ENCODE data around the gene SCAP. TPM values are rescaled to one million over a fixed set of nuclear protein-coding genes. Genes with fewer than 3 reads are reported as not detected.
"Not testable (repeated sequence)": the region's sequence is repeated elsewhere in the genome, so short reads cannot be mapped to it uniquely, and the experiment has no call there.

SCAP gene
- polyA plus RNA-seq, 3 donors from 2014 or later: 33.4 to 59.2 (median 38.8) TPM

GRCh38 chr3:47496892-47497291 lies 21.2 kb upstream of the SCAP start:
- H3K27ac Mint-ChIP-seq: no peak overlapping the region
- H3K36me3 Mint-ChIP-seq: peaks cover 7 to 42% (median 22%) of the 10 kb centered on the region in 3 donors

GRCh38 chr3:47495886-47496285 lies 20.1 kb upstream of the SCAP start:
- Mint-ChIP-seq H3K9me3 (no peaks in the 10 kb centered on the region), H3K4me3 (no peak overlapping the region), H3K4me1 (no peaks in the 10 kb centered on the region), H3K27me3 (ENCODE audit: low read depth in 3 of 3) (peaks cover 0 to 4% (median 0%) of the 10 kb centered on the region in 3 donors), H3K27ac (no peak overlapping the region), H3K36me3 (peaks cover 6 to 34% (median 17%) of the 10 kb centered on the region in 3 donors)
- DNase-seq: no peak

More at GRCh38 chr3:47496892-47497291, 21.2 kb upstream of the SCAP start:
- Mint-ChIP-seq H3K4me3 (no peak overlapping the region), H3K4me1 (no peaks in the 10 kb centered on the region), H3K27me3 (ENCODE audit: low read depth in 3 of 3) (peaks cover 0 to 4% (median 0%) of the 10 kb centered on the region in 3 donors), H3K9me3 (no peaks in the 10 kb centered on the region)
- no peak for DNase-seq

GRCh38 chr3:47495111-47495510 lies 19.4 kb upstream of the SCAP start:
- peaks cover 0 to 4% (median 0%) of the 10 kb centered on the region in 3 donors for H3K27me3 Mint-ChIP-seq (ENCODE audit: low read depth in 3 of 3)
- no peak overlapping the region for H3K27ac Mint-ChIP-seq
- H3K4me1 Mint-ChIP-seq: no peaks in the 10 kb centered on the region
- no peak for DNase-seq
- no peaks in the 10 kb centered on the region for H3K9me3 Mint-ChIP-seq
- peaks cover 3 to 31% (median 16%) of the 10 kb centered on the region in 3 donors for H3K36me3 Mint-ChIP-seq
- no peak overlapping the region for H3K4me3 Mint-ChIP-seq

- H3K4me3 Mint-ChIP-seq: no peak overlapping the region
These were observed 16.0 kb upstream of the SCAP start for GRCh38 chr3:47491777-47492176.

GRCh38 chr3:47491186-47491585 lies 15.4 kb upstream of the SCAP start:
- Mint-ChIP-seq H3K27ac (peak overlapping the region in 1 of 6 donors; percentile 45), H3K4me3 (no peak overlapping the region), H3K9me3 (no peaks in the 10 kb centered on the region), H3K4me1 (no peaks in the 10 kb centered on the region), H3K36me3 (peaks cover 0 to 15% (median 4%) of the 10 kb centered on the region in 3 donors), H3K27me3 (ENCODE audit: low read depth in 3 of 3) (peaks cover 0 to 4% (median 0%) of the 10 kb centered on the region in 3 donors)
- no peak for DNase-seq

More at GRCh38 chr3:47491777-47492176, 16.0 kb upstream of the SCAP start:
- no peak for DNase-seq
- Mint-ChIP-seq H3K4me1 (no peaks in the 10 kb centered on the region), H3K27ac (no peak overlapping the region), H3K36me3 (peaks cover 0 to 19% (median 7%) of the 10 kb centered on the region in 3 donors), H3K9me3 (no peaks in the 10 kb centered on the region), H3K27me3 (ENCODE audit: low read depth in 3 of 3) (peaks cover 0 to 4% (median 0%) of the 10 kb centered on the region in 3 donors)

- Mint-ChIP-seq H3K27me3 (ENCODE audit: low read depth in 3 of 3) (peaks cover 0 to 2% (median 0%) of the 10 kb centered on the region in 3 donors), H3K36me3 (peaks cover 0 to 10% (median 4%) of the 10 kb centered on the region in 3 donors), H3K4me1 (no peaks in the 10 kb centered on the region), H3K27ac (peak overlapping the region in 1 of 6 donors; percentile 19), H3K9me3 (no peaks in the 10 kb centered on the region), H3K4me3 (no peak overlapping the region)
- DNase-seq: no peak
These were observed 11.5 kb upstream of the SCAP start for GRCh38 chr3:47487265-47487664.

- peaks cover 0 to 7% (median 4%) of the 10 kb centered on the region in 3 donors for H3K36me3 Mint-ChIP-seq
- H3K4me3 Mint-ChIP-seq: no peak overlapping the region
- no peaks in the 10 kb centered on the region for H3K9me3 Mint-ChIP-seq
- no peaks in the 10 kb centered on the region for H3K4me1 Mint-ChIP-seq
- H3K27me3 Mint-ChIP-seq (ENCODE audit: low read depth in 3 of 3): peaks cover 0 to 2% (median 0%) of the 10 kb centered on the region in 3 donors
- DNase-seq: no peak
- peak overlapping the region in 1 of 6 donors; percentile 42 for H3K27ac Mint-ChIP-seq
These were observed 10.1 kb upstream of the SCAP start for GRCh38 chr3:47485812-47486211.

GRCh38 chr3:47482366-47482765 lies 6.6 kb upstream of the SCAP start:
- no peak for DNase-seq
- Mint-ChIP-seq H3K27ac (peak overlapping the region in 1 of 6 donors; percentile 11), H3K36me3 (peaks cover 0 to 6% (median 4%) of the 10 kb centered on the region in 3 donors), H3K9me3 (no peaks in the 10 kb centered on the region), H3K4me1 (no peaks in the 10 kb centered on the region), H3K4me3 (no peak overlapping the region), H3K27me3 (ENCODE audit: low read depth in 3 of 3) (peaks cover 0 to 2% (median 0%) of the 10 kb centered on the region in 3 donors)

- H3K4me3 Mint-ChIP-seq; H3K27ac Mint-ChIP-seq; H3K36me3 Mint-ChIP-seq; DNase-seq; H3K27me3 Mint-ChIP-seq (ENCODE audit: low read depth in 3 of 3); H3K4me1 Mint-ChIP-seq; H3K9me3 Mint-ChIP-seq: not testable (repeated sequence)
These were observed 6.0 kb upstream of the SCAP start for GRCh38 chr3:47481763-47482162.

GRCh38 chr3:47480267-47480666 lies 4.5 kb upstream of the SCAP start:
- H3K36me3 Mint-ChIP-seq, H3K27ac Mint-ChIP-seq: not testable (repeated sequence)

GRCh38 chr3:47479826-47480160 lies 4.1 kb upstream of the SCAP start:
- H3K27me3 Mint-ChIP-seq (ENCODE audit: low read depth in 3 of 3): peaks cover 2 to 9% (median 4%) of the 10 kb centered on the region in 3 donors
- peaks cover 17% of the 10 kb centered on the region in 2 donors for H3K4me1 Mint-ChIP-seq
- no peak overlapping the region for H3K4me3 Mint-ChIP-seq
- no peak overlapping the region for H3K27ac Mint-ChIP-seq
- no peaks in the 10 kb centered on the region for H3K9me3 Mint-ChIP-seq
- no peaks in the 10 kb centered on the region for H3K36me3 Mint-ChIP-seq
- DNase-seq: no peak

More at GRCh38 chr3:47480267-47480666, 4.5 kb upstream of the SCAP start:
- peaks cover 12 to 13% of the 10 kb centered on the region in 2 donors for H3K4me1 Mint-ChIP-seq
- H3K27me3 Mint-ChIP-seq (ENCODE audit: low read depth in 3 of 3); DNase-seq; H3K4me3 Mint-ChIP-seq; H3K9me3 Mint-ChIP-seq: not testable (repeated sequence)

GRCh38 chr3:47478022-47478421 lies 2.3 kb upstream of the SCAP start:
- Mint-ChIP-seq H3K36me3 (no peaks in the 10 kb centered on the region), H3K4me3 (peak overlapping the region in 3 of 5 donors; percentile 20 to 54 (median 44)), H3K9me3 (no peaks in the 10 kb centered on the region), H3K27me3 (ENCODE audit: low read depth in 3 of 3) (peaks cover 2 to 14% (median 2%) of the 10 kb centered on the region in 3 donors), H3K4me1 (peaks cover 32% of the 10 kb centered on the region in 2 donors), H3K27ac (peak overlapping the region in 2 of 6 donors; percentile 31 to 35)
- no peak for DNase-seq

- DNase-seq: no peak
- H3K27me3 Mint-ChIP-seq (ENCODE audit: low read depth in 3 of 3): peaks cover 2 to 14% (median 2%) of the 10 kb centered on the region in 3 donors
- peak overlapping the region; percentile 68 to 91 (median 84) for H3K27ac Mint-ChIP-seq
- H3K9me3 Mint-ChIP-seq: no peaks in the 10 kb centered on the region
- H3K36me3 Mint-ChIP-seq: no peaks in the 10 kb centered on the region
- H3K4me3 Mint-ChIP-seq: peak overlapping the region; percentile 86 to 92 (median 89)
- H3K4me1 Mint-ChIP-seq: peaks cover 34 to 36% of the 10 kb centered on the region in 2 donors
These were observed 981 bp upstream of the SCAP start for GRCh38 chr3:47476644-47477199.

GRCh38 chr3:47476330-47476626 lies 537 bp upstream of the SCAP start:
- Mint-ChIP-seq H3K27me3 (ENCODE audit: low read depth in 3 of 3) (peaks cover 2 to 14% (median 2%) of the 10 kb centered on the region in 3 donors), H3K36me3 (no peaks in the 10 kb centered on the region), H3K9me3 (no peaks in the 10 kb centered on the region), H3K4me1 (peaks cover 36% of the 10 kb centered on the region in 2 donors), H3K27ac (peak overlapping the region; percentile 82 to 92 (median 90)), H3K4me3 (peak overlapping the region; percentile 86 to 92 (median 89))
- no peak for DNase-seq
